ENCODE results near the gene NKX1-1. TPM values are rescaled to one million over a fixed set of nuclear protein-coding genes. Genes with fewer than 3 reads are reported as not detected.
A peak's percentile ranks its signal among the peaks of the same experiment; 100 is the strongest.
"Not testable (repeated sequence)": the region's sequence is repeated elsewhere in the genome, so short reads cannot be mapped to it uniquely, and the experiment has no call there.

Gene NKX1-1
- total RNA-seq, 2 donors from 2014 or later: not detected

DNA sequence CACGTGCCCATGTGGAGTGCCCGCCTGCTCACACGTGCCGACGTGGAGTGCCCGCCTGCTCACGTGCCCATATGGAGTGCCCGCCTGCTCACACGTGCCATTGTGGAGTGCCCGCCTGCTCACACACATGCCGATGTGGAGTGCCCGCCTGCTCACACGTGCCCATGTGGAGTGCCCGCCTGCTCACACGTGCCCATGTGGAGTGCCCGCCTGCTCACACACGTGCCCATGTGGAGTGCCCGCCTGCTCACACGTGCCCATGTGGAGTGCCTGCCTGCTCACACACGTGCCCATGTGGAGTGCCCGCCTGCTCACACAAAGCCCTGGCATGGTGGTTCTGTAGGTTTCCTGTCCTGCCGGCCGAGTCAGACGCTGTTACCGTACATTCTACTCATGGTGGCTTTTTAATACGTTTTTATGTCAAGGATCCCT, 10.8 kb downstream of the NKX1-1 start:
- not testable (repeated sequence) for H3K4me1 Mint-ChIP-seq (ENCODE audit: low read depth in 2 of 2); H3K4me3 Mint-ChIP-seq; H3K36me3 Mint-ChIP-seq; H3K27ac Mint-ChIP-seq; H3K9me3 Mint-ChIP-seq; DNase-seq (ENCODE audit: low spot score); H3K27me3 Mint-ChIP-seq; ATAC-seq

DNA sequence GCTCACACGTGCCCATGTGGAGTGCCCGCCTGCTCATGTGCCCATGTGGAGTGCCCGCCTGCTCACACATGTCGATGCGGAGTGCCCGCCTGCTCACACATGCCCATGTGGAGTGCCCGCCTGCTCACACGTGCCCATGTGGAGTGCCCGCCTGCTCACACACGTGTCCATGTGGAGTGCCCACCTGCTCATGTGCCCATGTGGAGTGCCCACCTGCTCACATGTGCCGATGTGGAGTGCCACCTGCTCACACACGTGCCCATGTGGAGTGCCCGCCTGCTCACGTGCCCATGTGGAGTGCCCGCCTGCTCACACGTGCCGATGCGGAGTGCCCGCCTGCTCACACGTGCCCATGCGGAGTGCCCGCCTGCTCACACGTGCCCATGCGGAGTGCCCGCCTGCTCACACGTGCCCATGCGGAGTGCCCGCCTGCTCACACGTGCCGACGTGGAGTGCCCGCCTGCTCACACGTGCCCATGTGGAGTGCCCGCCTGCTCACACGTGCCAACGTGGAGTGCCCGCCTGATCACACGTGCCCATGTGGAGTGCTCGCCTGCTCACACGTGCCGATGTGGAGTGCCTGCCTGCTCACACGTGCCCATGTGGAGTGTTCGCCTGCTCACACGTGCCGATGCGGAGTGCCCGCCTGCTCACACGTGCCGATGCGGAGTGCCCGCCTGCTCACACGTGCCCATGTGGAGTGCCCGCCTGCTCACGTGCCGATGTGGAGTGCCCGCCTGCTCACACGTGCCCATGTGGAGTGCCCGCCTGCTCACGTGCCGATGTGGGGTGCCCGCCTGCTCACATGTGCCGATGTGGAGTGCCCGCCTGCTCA, 11.5 kb downstream of the NKX1-1 start:
- ATAC-seq; H3K27me3 Mint-ChIP-seq; H3K36me3 Mint-ChIP-seq; H3K9me3 Mint-ChIP-seq; H3K4me1 Mint-ChIP-seq (ENCODE audit: low read depth in 2 of 2); DNase-seq (ENCODE audit: low spot score); H3K27ac Mint-ChIP-seq; H3K4me3 Mint-ChIP-seq: not testable (repeated sequence)

DNA sequence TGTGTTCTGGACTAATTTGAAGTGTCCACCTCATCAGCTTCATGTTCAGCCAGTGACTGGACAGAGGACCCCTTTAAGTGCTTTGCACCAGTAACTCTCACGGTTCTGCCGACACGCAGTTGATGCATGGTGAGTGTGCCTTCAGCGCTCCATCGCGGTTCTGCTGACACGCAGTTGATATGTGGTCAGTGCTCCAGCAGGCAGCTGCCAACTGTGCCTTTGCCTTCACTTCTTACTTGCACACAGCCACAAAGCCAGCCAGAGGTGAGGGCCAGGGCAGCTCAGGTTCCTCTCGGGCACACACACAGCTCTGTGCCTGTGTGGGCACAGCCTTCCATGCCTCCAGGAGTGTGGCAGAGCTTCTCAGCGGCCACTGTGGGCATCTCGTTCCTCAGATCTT, 12.4 kb downstream of the NKX1-1 start:
- Mint-ChIP-seq H3K36me3 (peaks cover 11% of the 10 kb centered on the region), H3K27me3 (no peaks in the 10 kb centered on the region), H3K27ac (no peak overlapping the region), H3K9me3 (no peaks in the 10 kb centered on the region), H3K4me3 (no peak overlapping the region), H3K4me1 (ENCODE audit: low read depth in 2 of 2) (peaks cover 0 to 2% of the 10 kb centered on the region in 2 donors)
- ATAC-seq (no peak), DNase-seq (ENCODE audit: low spot score) (no peak)

DNA sequence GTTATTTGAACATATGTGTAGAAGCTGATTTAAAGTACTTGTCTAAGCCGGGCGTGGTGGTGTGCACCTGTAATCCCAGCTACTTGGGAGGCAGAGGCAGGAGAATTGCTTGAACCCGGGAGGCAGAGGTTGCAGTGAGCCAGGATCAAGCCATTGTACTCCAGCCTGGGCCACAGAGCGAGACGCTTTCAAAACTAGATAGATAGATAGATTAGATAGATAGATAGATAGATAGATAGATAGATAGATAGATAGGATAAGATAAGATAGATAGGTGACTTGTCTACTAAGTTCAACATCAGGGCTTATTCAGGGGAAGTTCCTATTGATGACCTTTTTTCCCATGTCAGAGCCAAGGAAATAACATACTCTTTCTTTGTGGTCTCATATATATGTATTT, 12.9 kb downstream of the NKX1-1 start:
- not testable (repeated sequence) for ATAC-seq; H3K27ac Mint-ChIP-seq; H3K9me3 Mint-ChIP-seq; H3K27me3 Mint-ChIP-seq; H3K4me3 Mint-ChIP-seq; DNase-seq (ENCODE audit: low spot score); H3K4me1 Mint-ChIP-seq (ENCODE audit: low read depth in 2 of 2)
- H3K36me3 Mint-ChIP-seq: peaks cover 16% of the 10 kb centered on the region

DNA sequence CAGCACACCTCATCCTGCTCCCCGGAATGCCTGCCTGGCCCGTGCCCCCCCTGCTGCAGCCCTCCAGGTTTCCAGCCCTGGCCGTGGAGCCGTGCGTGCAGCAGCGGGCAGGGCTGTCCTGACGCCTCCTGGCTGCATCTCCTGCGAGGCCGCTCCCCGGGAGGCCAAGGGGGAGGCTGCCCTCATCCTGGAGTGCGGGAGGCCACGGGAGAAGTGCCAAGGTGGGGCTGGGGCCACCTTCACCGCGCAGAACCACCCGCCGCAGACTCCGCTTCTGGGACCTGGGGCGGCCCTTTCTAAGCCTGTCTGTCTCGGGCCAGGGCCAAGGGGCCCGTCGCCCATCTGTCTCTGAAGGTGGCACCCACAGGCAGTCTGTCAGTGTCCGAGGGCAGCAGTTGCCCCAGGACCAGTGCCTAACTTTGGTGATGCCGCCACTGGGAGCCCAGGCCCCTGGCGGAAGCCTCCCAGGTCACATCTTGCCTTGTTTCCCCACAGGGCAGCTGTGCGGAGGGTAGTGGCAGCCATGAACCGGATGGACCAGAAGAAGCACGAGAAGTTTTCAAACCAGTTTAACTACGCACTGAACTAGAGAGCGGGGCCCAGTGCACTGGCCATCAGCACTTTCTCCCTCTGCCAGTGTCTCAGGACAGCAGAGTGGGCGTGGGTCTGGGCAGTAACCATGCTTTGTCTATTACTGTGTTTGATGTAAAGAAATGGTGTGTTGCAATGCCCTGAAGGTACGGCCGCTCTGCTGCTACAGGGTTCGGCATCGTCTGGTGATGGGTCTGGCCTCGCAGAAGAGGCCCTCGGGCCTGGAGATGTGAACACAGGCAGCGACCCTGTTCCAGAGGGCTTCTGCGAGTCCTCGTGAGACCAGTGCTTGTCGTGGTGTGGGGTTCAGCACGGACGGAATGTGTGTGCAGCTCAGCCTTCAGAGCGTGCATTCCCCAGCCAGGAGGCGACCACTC, 20.6 kb downstream of the NKX1-1 start:
- Mint-ChIP-seq H3K4me3 (no peak overlapping the region), H3K9me3 (no peaks in the 10 kb centered on the region), H3K27ac (no peak overlapping the region), H3K27me3 (no peaks in the 10 kb centered on the region), H3K36me3 (peaks cover 19% of the 10 kb centered on the region), H3K4me1 (ENCODE audit: low read depth in 2 of 2) (no peaks in the 10 kb centered on the region)
- peak in 1 of 2 donors; percentile 30 for ATAC-seq
- DNase-seq (ENCODE audit: low spot score): peak; percentile 49

DNA sequence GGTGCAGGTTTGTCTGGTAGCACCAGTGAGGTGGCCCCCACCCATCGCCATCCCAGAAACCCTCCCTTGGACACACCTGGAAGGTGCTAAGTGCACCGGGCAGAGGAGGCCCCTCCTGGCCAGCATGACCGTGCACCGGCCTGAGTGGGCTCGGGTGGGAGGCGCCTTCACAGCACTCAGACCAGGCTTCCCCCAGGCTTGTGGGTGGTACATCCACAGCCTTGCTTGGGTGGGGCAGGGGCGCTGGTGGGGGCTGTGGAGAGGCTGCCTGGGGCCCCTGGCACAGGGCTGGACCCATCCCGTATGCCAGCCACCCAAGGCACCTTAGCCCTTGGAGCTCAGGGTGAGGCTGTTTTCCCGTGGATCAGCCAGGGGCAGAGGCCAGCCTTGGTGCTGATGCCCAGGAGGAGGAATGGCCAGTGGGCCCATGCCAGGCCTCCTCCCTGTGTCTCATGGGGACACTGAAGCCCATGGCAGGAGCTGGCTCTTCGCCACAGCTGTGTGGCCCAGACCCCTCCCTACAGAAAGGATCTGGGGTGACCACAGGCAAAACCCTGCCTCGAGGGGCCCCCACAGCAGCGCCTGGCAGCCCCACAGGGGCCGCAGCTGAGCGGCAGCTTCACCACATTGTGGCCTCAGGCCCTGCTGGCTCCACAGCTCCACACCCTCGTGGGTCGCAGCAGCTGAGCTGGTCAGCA, 21.4 kb downstream of the NKX1-1 start:
- Mint-ChIP-seq H3K27me3 (no peaks in the 10 kb centered on the region), H3K9me3 (no peaks in the 10 kb centered on the region), H3K27ac (no peak overlapping the region), H3K4me1 (ENCODE audit: low read depth in 2 of 2) (no peaks in the 10 kb centered on the region), H3K4me3 (no peak overlapping the region), H3K36me3 (peaks cover 16% of the 10 kb centered on the region)
- peak; percentile 59 for DNase-seq (ENCODE audit: low spot score)
- peak in 1 of 2 donors; percentile 17 for ATAC-seq

DNA sequence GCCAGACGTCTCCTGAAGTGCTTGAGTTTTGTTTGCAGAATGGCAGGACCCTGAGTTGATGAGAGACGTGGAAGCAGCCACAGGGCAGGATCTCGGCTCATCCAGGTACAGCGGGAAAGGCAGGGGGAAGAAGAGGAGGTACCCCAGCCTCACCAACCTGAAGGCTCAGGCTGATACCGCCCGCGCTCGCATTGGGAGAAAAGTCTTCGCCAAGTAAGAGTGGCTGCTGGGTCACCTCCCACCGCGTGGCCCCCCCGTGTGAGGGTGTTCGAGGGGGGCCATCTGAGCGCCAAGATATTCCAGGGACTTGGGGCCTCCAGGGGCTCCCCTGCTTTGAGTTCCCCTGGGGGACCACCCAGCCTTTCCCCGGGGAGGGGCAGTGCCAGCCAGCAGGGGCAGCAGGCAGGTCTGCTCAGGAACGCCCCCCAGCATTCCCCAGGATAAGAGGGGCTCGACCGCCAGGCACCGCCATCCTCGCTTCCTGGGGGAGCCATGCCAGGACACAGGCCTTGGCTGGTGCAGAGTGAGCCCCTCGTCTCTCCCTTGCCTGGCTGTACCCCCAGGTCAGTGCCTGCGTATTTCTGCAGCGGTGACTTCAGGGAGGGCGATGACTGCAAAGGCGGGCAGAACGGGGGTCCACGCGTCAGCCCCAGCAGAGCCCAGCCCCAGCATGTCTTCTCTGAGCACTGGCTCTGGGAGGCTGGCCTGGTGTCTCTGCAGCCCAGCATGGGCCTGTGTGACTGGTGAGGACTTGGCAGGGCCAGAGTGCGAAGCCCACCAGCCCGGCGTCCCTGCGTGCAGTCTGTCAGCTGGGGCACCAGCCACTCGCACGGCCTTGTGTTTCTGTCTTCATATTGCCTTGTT, 22.3 kb downstream of the NKX1-1 start:
- no peaks in the 10 kb centered on the region for H3K9me3 Mint-ChIP-seq
- DNase-seq (ENCODE audit: low spot score): peak; percentile 57
- H3K36me3 Mint-ChIP-seq: peaks cover 14% of the 10 kb centered on the region
- no peak overlapping the region for H3K4me3 Mint-ChIP-seq
- H3K27me3 Mint-ChIP-seq: no peaks in the 10 kb centered on the region
- ATAC-seq: no peak
- no peak overlapping the region for H3K27ac Mint-ChIP-seq
- no peaks in the 10 kb centered on the region for H3K4me1 Mint-ChIP-seq (ENCODE audit: low read depth in 2 of 2)

DNA sequence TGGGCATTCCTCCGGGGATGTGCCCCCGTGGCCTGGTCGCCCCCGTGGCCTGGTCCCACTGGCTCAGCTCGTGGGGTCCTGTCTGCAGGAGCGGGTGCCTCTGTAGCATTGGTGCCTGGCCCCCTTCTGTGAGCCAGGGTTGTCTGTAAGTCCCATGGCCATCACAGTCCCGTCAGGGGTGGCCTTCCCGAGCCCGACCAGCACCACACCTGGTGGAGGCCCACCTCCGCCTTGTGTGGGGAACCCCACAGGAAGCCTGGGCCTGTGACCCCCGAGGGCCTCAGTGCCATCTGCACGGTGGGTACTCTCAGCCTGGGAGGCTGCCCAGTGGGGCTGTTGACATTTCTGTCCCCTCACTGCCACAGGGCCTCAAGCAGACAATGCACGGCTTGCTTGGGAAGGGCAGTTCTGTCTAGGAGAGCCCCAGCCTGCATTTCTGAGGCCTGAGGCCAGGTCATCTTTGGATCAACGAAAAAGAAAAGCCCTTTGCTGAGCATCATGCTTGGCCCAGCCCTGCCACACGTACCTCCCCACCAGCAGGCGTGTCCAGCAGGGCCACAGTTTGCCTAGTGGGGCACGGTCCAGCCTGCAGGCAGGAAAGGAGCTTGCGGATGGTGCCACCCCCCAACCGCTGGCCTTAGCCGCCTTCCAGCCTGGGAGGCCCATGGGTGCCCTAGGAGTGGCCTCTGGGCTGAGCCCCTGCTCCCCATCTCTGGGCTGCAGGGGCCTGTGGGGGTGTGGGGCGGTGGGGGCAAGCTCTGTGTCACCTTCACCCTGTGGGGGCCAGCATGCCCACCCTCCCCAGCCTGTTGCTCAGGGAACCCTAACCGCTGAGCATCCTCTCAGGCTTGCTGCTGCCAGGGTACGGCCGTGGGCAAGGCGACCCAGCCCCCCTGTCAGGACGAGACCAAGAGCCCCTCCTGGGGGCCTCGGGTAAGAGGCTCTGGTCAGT, 23.2 kb downstream of the NKX1-1 start:
- Mint-ChIP-seq H3K36me3 (peaks cover 5% of the 10 kb centered on the region), H3K4me1 (ENCODE audit: low read depth in 2 of 2) (no peaks in the 10 kb centered on the region), H3K27ac (no peak overlapping the region), H3K27me3 (no peaks in the 10 kb centered on the region), H3K9me3 (no peaks in the 10 kb centered on the region), H3K4me3 (no peak overlapping the region)
- DNase-seq (ENCODE audit: low spot score) (peak; percentile 58), ATAC-seq (peak in 1 of 2 donors; percentile 8)

DNA sequence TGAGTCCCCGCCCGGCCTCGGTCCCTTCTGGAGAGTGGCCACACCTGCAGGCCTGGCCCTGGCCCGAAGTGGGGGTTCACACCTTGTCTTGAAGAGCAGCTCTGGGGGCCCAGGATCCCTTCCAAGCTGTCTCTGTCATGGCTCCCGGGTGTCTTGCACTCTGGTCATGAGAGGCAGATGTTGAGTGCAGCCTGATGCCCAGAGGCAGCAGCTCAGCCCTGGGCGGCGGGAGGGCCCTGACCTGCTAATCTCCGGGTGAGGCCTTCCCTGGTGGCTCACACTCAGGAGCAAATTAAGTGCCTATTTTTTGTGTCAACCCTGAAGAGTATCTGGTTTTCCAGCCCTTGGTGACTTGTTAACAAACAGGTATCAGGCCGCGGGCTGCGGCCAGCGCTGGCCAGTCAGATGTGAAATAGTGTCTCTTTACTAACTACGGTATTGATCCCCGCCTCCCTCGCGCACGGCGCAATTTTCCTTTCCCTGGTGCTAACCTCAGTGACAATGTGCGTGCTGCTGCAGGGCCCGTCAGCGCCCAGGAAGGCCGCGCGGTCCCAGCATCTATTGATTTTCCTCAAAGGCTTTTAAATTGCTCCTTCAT, 24.2 kb downstream of the NKX1-1 start:
- no peak overlapping the region for H3K27ac Mint-ChIP-seq
- no peaks in the 10 kb centered on the region for H3K27me3 Mint-ChIP-seq
- H3K4me1 Mint-ChIP-seq (ENCODE audit: low read depth in 2 of 2): no peaks in the 10 kb centered on the region
- H3K9me3 Mint-ChIP-seq: no peaks in the 10 kb centered on the region
- no peak overlapping the region for H3K4me3 Mint-ChIP-seq
- DNase-seq (ENCODE audit: low spot score) (peak; percentile 40), ATAC-seq (no peak)
- H3K36me3 Mint-ChIP-seq: no peaks in the 10 kb centered on the region

DNA sequence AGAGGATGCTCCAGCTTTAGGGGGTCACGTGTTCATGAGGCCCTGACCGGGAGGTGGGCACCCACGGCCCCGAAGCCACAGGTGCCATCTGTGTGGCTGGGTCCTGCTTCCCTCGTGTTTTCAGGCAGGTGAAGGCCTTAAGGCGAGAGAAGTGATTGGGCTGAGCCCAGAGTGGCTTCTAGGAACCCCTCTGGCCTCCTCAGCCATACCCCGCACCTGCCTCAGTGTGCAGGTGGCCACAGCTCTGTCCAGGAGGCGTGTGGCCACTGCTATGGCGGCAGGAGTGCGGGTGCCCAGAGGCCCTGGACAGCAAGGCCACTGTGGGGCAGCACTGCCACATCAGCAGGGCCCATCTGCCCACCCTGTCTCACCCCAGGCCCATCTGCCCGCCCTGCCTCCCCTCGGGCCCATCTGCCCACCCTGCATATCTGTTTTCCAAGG, 25.0 kb downstream of the NKX1-1 start:
- no peak for ATAC-seq
- Mint-ChIP-seq H3K36me3 (no peaks in the 10 kb centered on the region), H3K4me3 (no peak overlapping the region), H3K9me3 (no peaks in the 10 kb centered on the region), H3K27ac (no peak overlapping the region), H3K4me1 (ENCODE audit: low read depth in 2 of 2) (no peaks in the 10 kb centered on the region), H3K27me3 (no peaks in the 10 kb centered on the region)
- DNase-seq (ENCODE audit: low spot score): peak; percentile 46

DNA sequence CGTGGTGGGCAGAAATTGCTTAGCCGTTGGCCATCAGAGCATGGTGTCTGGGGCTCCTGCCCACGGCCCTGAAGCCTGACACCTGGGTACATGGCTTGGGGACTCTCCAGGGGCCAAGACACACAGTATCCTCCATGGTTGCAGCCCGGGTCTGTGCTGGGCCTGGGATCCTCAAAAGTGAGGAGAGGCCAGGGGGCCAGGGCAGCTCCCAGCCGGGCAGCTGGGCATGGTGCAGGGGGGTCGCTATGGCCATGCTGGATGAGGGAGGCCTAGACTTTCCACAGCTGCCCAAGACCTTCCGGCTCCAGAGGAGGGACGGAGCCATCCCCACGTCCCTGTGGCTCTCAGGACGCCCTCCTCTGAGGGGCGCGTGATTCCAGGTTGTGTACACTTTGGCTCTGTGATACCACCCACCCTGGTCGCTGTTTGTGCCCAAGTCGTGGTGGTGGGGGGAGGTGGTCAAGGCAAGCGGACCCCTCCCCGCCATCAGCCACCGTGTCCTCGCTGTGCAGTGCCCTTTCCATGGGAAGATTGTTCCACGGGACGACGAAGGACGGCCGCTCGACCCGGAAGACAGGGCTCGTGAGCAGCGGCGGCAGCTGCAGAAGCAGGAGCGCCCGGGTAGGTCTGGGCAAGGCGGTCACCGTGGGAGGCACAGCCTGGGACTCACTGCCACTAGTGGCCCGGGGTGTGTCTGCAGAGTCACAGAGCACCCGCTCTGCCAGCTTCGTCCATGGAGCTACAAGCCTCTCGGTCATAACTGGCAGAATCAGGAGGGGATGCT, 25.7 kb downstream of the NKX1-1 start:
- DNase-seq (ENCODE audit: low spot score): peak; percentile 55

More for the DNA sequence above, 25.7 kb downstream of the NKX1-1 start:
- Mint-ChIP-seq H3K27me3 (no peaks in the 10 kb centered on the region), H3K36me3 (no peaks in the 10 kb centered on the region), H3K4me1 (ENCODE audit: low read depth in 2 of 2) (no peaks in the 10 kb centered on the region), H3K27ac (no peak overlapping the region), H3K4me3 (no peak overlapping the region), H3K9me3 (no peaks in the 10 kb centered on the region)
- ATAC-seq: no peak
